ENCODE data around the gene CDCA7L.

DNA sequence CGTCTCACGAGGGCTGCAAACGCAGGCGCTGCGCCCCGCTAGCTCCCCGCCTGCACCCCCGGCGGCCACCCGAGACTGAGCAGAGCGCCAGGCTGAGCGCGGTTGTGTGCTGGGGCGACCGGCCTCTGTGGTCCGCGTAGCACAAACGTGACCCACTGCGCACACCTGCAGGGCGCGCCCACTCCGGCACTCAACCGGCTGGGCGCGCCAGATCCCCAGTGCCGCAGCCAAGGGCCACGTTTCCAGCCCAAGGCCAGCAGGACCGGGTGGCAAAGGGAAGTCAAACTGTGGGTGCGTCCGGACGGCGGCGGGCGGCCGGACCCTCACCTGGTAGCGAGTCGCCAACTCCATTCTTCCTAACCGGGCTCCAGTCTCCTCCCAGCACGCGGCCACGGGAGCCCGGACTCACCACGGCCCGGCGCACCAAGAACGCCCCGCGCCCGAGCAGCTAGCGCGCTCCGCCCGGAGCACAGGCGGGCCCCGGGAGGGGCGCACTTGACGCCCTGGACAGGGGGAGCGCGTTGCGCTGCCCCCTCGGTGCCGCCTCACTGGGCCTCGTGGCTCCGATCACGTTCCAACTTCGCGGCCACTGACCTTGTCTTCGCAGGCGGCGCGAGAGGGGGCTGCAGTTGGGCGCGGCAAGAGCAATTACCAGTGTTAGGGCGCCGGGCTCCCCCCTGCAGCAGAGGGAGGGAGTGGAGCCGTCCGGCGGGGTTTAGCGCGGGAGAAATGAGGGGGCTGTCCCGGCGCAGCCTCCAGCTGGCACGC, at the start of gene CDCA7L:
- TF ChIP-seq, protein P1, sequence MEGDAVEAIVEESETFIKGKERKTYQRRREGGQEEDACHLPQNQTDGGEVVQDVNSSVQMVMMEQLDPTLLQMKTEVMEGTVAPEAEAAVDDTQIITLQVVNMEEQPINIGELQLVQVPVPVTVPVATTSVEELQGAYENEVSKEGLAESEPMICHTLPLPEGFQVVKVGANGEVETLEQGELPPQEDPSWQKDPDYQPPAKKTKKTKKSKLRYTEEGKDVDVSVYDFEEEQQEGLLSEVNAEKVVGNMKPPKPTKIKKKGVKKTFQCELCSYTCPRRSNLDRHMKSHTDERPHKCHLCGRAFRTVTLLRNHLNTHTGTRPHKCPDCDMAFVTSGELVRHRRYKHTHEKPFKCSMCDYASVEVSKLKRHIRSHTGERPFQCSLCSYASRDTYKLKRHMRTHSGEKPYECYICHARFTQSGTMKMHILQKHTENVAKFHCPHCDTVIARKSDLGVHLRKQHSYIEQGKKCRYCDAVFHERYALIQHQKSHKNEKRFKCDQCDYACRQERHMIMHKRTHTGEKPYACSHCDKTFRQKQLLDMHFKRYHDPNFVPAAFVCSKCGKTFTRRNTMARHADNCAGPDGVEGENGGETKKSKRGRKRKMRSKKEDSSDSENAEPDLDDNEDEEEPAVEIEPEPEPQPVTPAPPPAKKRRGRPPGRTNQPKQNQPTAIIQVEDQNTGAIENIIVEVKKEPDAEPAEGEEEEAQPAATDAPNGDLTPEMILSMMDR (IDR thresholded peaks at IDR 0.05 in 8 of 11, conservative IDR thresholded peaks at IDR 0.05 in 3 of 11), result peak in 3 of 11 experiments; percentile 5 to 30 (median 11)
- TF ChIP-seq POLR2A (IDR thresholded peaks at IDR 0.05), result peak in 2 of 3 donors; percentile 22 to 29
